Ishikawa (cell line): ENCODE results near the gene TMEM171.

Source experiments
- CEBPB ChIP-seq: IDR thresholded peaks from 2 replicates; pipeline ENCODE4 v1.6.1; 2012
- CREB1 ChIP-seq: IDR thresholded peaks from 2 replicates; pipeline ENCODE4 v1.6.1; 2012; ENCODE audit warnings: low read depth
- EGR1 ChIP-seq: IDR thresholded peaks from 2 replicates; pipeline ENCODE4 v1.6.1; 2012
- EP300 ChIP-seq: IDR thresholded peaks from 2 replicates; pipeline ENCODE4 v1.6.1; 2012; ENCODE audit warnings: borderline replicate concordance
- FOXM1 ChIP-seq: IDR thresholded peaks from 2 replicates; pipeline ENCODE4 v1.6.1; 2012; ENCODE audit warnings: low read depth, borderline replicate concordance
- MAX ChIP-seq: IDR thresholded peaks from 2 replicates; pipeline ENCODE4 v1.6.1; 2012
- NFIC ChIP-seq: IDR thresholded peaks from 2 replicates; pipeline ENCODE4 v1.6.1; 2012
- RAD21 ChIP-seq: IDR thresholded peaks from 2 replicates; pipeline ENCODE4 v1.6.1; 2012; ENCODE audit warnings: low read depth
- REST ChIP-seq: IDR thresholded peaks from 2 replicates; pipeline ENCODE4 v1.6.1; 2012; ENCODE audit warnings: low read depth, mild to moderate bottlenecking
- TAF1 ChIP-seq: IDR thresholded peaks from 2 replicates; pipeline ENCODE4 v1.6.1; 2012; ENCODE audit warnings: low read depth, mild to moderate bottlenecking
- TCF12 ChIP-seq: IDR thresholded peaks from 2 replicates; pipeline ENCODE4 v1.6.1; 2012; ENCODE audit warnings: low read depth
- TEAD4 ChIP-seq: IDR thresholded peaks from 2 replicates; pipeline ENCODE4 v1.6.1; 2012
- USF1 ChIP-seq: IDR thresholded peaks from 2 replicates; pipeline ENCODE4 v1.6.1; 2012
- YY1 ChIP-seq: IDR thresholded peaks from 2 replicates; pipeline ENCODE4 v1.6.1; 2012; ENCODE audit warnings: low read depth
- ZBTB7A ChIP-seq: IDR thresholded peaks from 2 replicates; pipeline ENCODE4 v1.6.1; 2012; ENCODE audit warnings: low read depth

Gene TMEM171

GRCh38 chr5:73120222-73121118 lies at the start of gene TMEM171:
Gene TMEM171 (plus strand): TSS chr5:73120575. CDS start chr5:73123374, 2,799 bp downstream.
- no peak for TF ChIP-seq EGR1
- no peak for TF ChIP-seq ZBTB7A
- no peak for TF ChIP-seq EP300
- no peak for TF ChIP-seq CEBPB
- TF ChIP-seq TEAD4 = no peak
- no peak for TF ChIP-seq RAD21
- no peak for TF ChIP-seq NFIC
- TF ChIP-seq TAF1 = no peak

GRCh38 chr5:73081093-73081492 lies 39.3 kb upstream of the TMEM171 start:
- TF ChIP-seq MAX (no peak), EP300 (no peak)

- TF ChIP-seq FOXM1 (no peak), CEBPB (no peak), TAF1 (no peak), TEAD4 (no peak), REST (no peak), NFIC (no peak), RAD21 (no peak), EGR1 (no peak), MAX (no peak), YY1 (no peak), CREB1 (no peak), TCF12 (no peak), USF1 (no peak), ZBTB7A (no peak), EP300 (no peak)
These were observed 32.3 kb upstream of the TMEM171 start for GRCh38 chr5:73088026-73088425.

GRCh38 chr5:73093943-73094342 lies 26.4 kb upstream of the TMEM171 start:
- TF ChIP-seq EGR1 (no peak), TCF12 (no peak), EP300 (no peak), REST (no peak), ZBTB7A (no peak), CEBPB (no peak), RAD21 (no peak), MAX (no peak), YY1 (no peak), CREB1 (no peak), USF1 (no peak), TEAD4 (no peak), FOXM1 (no peak), TAF1 (no peak), NFIC (no peak)

- TF ChIP-seq EP300 = no peak
- TF ChIP-seq EGR1 = no peak
- TF ChIP-seq FOXM1 = no peak
- no peak for TF ChIP-seq CREB1
- TF ChIP-seq TCF12 = no peak
- no peak for TF ChIP-seq ZBTB7A
- no peak for TF ChIP-seq TEAD4
- TF ChIP-seq MAX = no peak
- no peak for TF ChIP-seq NFIC
- TF ChIP-seq TAF1 = no peak
- no peak for TF ChIP-seq USF1
- no peak for TF ChIP-seq CEBPB
- TF ChIP-seq REST = no peak
- no peak for TF ChIP-seq RAD21
- TF ChIP-seq YY1 = no peak
These were observed 26.0 kb upstream of the TMEM171 start for GRCh38 chr5:73094415-73094814.
